Gastroesophageal sphincter (tissue), 4 donors: Measurements from ENCODE around the gene ADAM12. TPM values are rescaled to one million over a fixed set of nuclear protein-coding genes. Genes with fewer than 3 reads are reported as not detected.

Source experiments
- ATAC-seq: fragments of 150-250 bp; one replicate; pipeline ENCODE4 v1.9.1; 2016; ENCODE audit warnings: mild to moderate bottlenecking, moderate library complexity
- H3K27ac ChIP-seq, 4 donors: fragments of 200-600 bp; sonication (generic) in 3 of 4; 1 replicate in 3 of 4; 2 replicates in 1 of 4; pipeline ENCODE4 v1.5.1; 2016 to 2019
- H3K27me3 ChIP-seq: fragments of 200-600 bp; sonication (generic); one replicate; pipeline ENCODE4 v1.5.1; 2019
- H3K36me3 ChIP-seq, 2 donors: fragments of 200-600 bp; sonication (generic); one replicate each; pipeline ENCODE4 v1.5.1; 2019; ENCODE audit warnings: control low read depth in 1 of 2
- H3K4me1 ChIP-seq, 3 donors: fragments of 200-600 bp; sonication (generic); 1 replicate in 2 of 3; 2 replicates in 1 of 3; pipeline ENCODE4 v1.5.1; 2016 to 2019; ENCODE audit warnings: control low read depth in 2 of 3
- H3K4me3 ChIP-seq, 2 donors: fragments of 200-600 bp; sonication (generic); one replicate each; pipeline ENCODE4 v1.5.1; 2019; ENCODE audit warnings: mild to moderate bottlenecking in 1 of 2, moderate library complexity in 1 of 2
- H3K9me3 ChIP-seq, 3 donors: fragments of 200-600 bp; sonication (generic); one replicate each; pipeline ENCODE4 v1.5.1; 2017 to 2019; ENCODE audit warnings: control low read depth in 2 of 3
- EP300 ChIP-seq: sonication (generic); formaldehyde crosslinking; IDR thresholded peaks from one replicate; pipeline ENCODE4 v1.6.1; 2017; ENCODE audit warnings: antibody characterized with exemption, mild to moderate bottlenecking
- POLR2A ChIP-seq, 2 donors: fragments of 450-650 bp; IDR thresholded peaks; one replicate each; pipeline ENCODE4 v1.6.1; 2017; ENCODE audit warnings: antibody characterized with exemption in 2 of 2, mild to moderate bottlenecking in 2 of 2, moderate library complexity in 1 of 2
- POLR2AphosphoS5 ChIP-seq: sonication (generic); formaldehyde crosslinking; IDR thresholded peaks from one replicate; pipeline ENCODE4 v1.6.1; 2017; ENCODE audit warnings: antibody characterized with exemption
- WGBS, 2 donors: methylation state at CpG; one replicate each; pipeline ENCODE4 v1.1.5; 2018; ENCODE audit warnings: low coverage in 1 of 2; 5-methylcytosine and 5-hydroxymethylcytosine counted together
- total RNA-seq, 4 donors: library from RNA; depleted of rRNA; stranded (reverse); fragments of >200 nt; gene quantifications; one replicate each; pipeline ENCODE4 v1.1.0, GENCODE V29; 2016
- TF ChIP-seq, protein P1 (sequence below), 4 experiments: fragments of 200-600 bp in 2 of 4; fragments of 450-650 bp in 2 of 4; sonication (generic) in 1 of 4; IDR thresholded peaks; one replicate each; pipeline ENCODE4 v1.5.1; 2017 to 2019; ENCODE audit warnings: antibody characterized with exemption in 4 of 4, mild to moderate bottlenecking in 2 of 4, moderate library complexity in 2 of 4

ADAM12 gene
- total RNA-seq, 4 donors from 2014 or later, result 0.27 to 1.2 (median 0.89) TPM

DNA sequence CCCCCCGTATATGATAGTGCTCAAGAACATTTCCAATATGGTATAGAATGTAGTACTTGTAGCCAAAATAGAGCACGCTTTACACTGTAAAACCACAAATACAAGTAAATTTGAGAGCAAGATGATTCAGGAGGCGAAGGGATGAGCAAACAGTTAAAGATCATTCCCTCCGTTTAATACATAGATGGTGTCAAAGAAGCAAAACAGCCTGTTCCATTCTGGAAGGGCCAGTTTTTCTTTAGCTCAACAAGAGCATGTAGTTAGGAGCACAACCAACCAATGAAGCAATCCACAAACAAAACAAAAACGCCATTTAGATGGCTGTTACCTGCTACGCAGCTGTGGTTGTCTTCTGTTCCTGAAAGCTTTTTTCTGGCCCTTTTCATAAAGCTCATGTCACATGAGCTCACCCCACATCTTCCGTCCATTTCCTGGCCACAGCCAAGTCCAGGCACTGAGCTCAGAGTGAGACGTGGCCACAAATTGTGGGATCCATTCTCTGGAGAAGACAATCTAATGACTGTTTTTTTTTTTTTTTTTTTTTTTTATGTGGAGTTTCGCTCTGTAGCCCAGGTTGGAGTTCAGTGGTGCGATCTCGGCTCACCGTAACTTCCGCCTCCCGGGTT lies 306.3 kb downstream of the ADAM12 start:
- no peak overlapping the region for H3K4me3 ChIP-seq
- WGBS, 2 donors, result 69 to 83% methylated on average over 11 to 13 of the region's 14 CpGs
- no peaks in the 10 kb centered on the region for H3K4me1 ChIP-seq
- H3K36me3 ChIP-seq, result no peaks in the 10 kb centered on the region
- peaks cover 0 to 8% (median 0%) of the 10 kb centered on the region in 3 donors for H3K9me3 ChIP-seq
- H3K27me3 ChIP-seq, result peaks cover 13% of the 10 kb centered on the region
- no peak overlapping the region for H3K27ac ChIP-seq
- no peak for ATAC-seq
- TF ChIP-seq POLR2A (IDR thresholded peaks at IDR 0.05) (no peak), EP300 (no peak), POLR2AphosphoS5 (no peak)
- TF ChIP-seq, protein P1, sequence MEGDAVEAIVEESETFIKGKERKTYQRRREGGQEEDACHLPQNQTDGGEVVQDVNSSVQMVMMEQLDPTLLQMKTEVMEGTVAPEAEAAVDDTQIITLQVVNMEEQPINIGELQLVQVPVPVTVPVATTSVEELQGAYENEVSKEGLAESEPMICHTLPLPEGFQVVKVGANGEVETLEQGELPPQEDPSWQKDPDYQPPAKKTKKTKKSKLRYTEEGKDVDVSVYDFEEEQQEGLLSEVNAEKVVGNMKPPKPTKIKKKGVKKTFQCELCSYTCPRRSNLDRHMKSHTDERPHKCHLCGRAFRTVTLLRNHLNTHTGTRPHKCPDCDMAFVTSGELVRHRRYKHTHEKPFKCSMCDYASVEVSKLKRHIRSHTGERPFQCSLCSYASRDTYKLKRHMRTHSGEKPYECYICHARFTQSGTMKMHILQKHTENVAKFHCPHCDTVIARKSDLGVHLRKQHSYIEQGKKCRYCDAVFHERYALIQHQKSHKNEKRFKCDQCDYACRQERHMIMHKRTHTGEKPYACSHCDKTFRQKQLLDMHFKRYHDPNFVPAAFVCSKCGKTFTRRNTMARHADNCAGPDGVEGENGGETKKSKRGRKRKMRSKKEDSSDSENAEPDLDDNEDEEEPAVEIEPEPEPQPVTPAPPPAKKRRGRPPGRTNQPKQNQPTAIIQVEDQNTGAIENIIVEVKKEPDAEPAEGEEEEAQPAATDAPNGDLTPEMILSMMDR (IDR thresholded peaks at IDR 0.05), result no peak

DNA sequence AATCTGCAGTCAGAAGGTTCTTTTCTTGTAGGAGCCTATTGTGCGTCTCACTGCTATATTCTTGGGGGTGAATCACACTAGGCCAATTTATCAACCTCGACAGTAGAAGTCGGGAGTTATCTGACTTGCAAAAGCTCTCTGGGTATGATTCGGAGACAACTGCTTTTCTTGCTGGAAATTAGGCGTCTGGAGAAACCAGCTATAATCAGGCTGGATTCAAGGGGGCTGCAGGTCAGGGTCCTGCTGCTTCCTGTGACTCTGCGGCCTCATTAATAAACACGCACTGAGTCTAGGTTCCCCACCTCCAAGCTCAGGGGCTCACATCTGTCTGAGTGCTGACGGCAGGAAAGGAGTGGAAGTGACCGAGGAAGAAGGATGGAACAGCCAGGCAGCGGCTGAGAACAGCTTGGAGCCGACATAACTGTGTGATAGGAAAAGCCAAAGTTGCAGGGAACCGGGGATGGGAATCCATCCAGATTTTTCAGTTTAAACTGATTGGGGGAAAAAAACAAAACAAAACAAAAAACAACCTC lies 307.3 kb downstream of the ADAM12 start:
- no peaks in the 10 kb centered on the region for H3K4me1 ChIP-seq
- no peak for ATAC-seq
- no peak overlapping the region for H3K4me3 ChIP-seq
- no peaks in the 10 kb centered on the region for H3K36me3 ChIP-seq
- 14 to 30% methylated on average over 4 to 12 of the region's 12 CpGs for WGBS, 2 donors
- H3K27me3 ChIP-seq, result peaks cover 13% of the 10 kb centered on the region
- no peak overlapping the region for H3K27ac ChIP-seq
- TF ChIP-seq, protein P1 (IDR thresholded peaks at IDR 0.05), result no peak
- TF ChIP-seq POLR2AphosphoS5, result no peak
- no peak for TF ChIP-seq EP300
- TF ChIP-seq POLR2A (IDR thresholded peaks at IDR 0.05), result no peak
- peaks cover 0 to 13% (median 0%) of the 10 kb centered on the region in 3 donors for H3K9me3 ChIP-seq

DNA sequence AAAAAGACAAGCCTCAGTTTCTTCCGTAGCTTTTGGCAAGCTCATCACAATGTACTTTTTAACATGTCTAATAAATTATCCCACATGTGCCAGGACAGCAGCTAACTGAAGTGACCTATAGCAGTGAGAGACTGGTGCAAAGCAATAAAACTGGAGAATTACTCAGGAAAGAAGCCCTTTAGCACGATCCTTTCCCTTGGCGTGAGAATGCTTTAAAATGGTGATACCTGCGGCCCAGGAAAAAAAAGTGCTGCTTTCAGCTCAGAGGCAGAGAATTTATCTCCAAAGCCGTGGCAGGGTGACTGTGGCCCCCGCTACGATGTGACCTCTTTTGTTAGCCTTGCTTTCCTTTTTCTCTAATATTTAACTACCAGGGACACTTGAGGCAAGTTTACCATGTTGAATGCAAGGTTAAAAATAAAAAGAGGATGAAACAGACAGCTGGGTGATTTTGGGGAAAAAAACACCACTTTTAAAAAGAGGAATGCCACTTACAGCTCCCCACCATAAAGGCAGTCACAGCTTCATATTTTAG lies 307.9 kb downstream of the ADAM12 start:
- TF ChIP-seq POLR2A (IDR thresholded peaks at IDR 0.05) (no peak), EP300 (no peak)
- TF ChIP-seq, protein P1 (IDR thresholded peaks at IDR 0.05), result no peak
- no peaks in the 10 kb centered on the region for H3K36me3 ChIP-seq
- H3K4me1 ChIP-seq, result no peaks in the 10 kb centered on the region
- H3K27me3 ChIP-seq, result peaks cover 13% of the 10 kb centered on the region
- H3K27ac ChIP-seq, result no peak overlapping the region
- H3K9me3 ChIP-seq, result peaks cover 0 to 13% (median 0%) of the 10 kb centered on the region in 3 donors
- no peak for ATAC-seq
- 79 to 80% methylated on average over 6 to 7 of the region's 7 CpGs for WGBS, 2 donors
- H3K4me3 ChIP-seq, result no peak overlapping the region

DNA sequence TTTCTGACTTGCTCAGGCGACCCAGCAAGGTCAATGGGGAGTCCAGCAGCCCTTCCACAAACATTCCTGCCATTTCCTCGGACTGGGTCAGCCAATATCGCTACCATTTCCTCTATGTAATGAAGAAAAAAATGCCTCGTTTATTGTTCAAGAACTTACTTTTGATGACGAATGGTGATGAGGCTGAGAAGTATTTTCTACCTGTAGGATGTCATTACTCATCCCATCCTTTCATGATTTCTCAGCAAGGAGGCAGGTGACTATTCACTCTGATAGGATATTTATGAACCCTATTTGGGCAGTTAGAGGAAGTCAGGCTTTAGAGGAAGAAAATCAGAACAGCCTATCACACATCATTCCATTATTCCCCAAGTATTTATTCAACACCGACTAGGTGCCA lies 313.3 kb downstream of the ADAM12 start:
- TF ChIP-seq, protein P1 (IDR thresholded peaks at IDR 0.05), result no peak
- TF ChIP-seq POLR2AphosphoS5 (no peak), EP300 (no peak), POLR2A (IDR thresholded peaks at IDR 0.05) (no peak)
- Histone ChIP-seq H3K4me1 (no peaks in the 10 kb centered on the region), H3K27ac (no peak overlapping the region), H3K9me3 (peaks cover 0 to 13% (median 0%) of the 10 kb centered on the region in 3 donors), H3K4me3 (no peak overlapping the region), H3K27me3 (peaks cover 8% of the 10 kb centered on the region), H3K36me3 (no peaks in the 10 kb centered on the region)
- ATAC-seq, result no peak
- WGBS, 2 donors, result 78 to 89% methylated on average over 5 to 6 of the region's 6 CpGs

DNA sequence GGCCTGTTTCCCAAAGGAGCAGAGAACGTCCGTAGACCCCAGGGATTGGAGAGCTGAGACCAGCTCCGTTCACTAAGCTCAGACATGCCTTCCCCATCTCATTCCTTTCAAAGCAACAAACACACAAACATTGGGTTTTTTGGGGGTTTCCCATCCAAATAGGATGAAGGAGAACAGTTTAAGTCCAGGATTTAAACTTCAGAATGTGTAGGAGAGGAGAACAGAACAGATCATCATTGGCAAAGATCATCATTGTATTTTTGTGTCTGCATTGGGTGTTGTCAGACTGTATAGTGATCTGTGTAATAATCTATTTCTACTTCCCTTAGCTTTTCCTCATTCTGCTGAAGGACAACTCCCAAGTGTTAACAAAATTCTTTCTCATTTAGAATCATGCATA lies 314.0 kb downstream of the ADAM12 start:
- no peak for ATAC-seq
- TF ChIP-seq POLR2A (IDR thresholded peaks at IDR 0.05) (no peak), POLR2AphosphoS5 (no peak), EP300 (no peak)
- TF ChIP-seq, protein P1 (IDR thresholded peaks at IDR 0.05), result no peak
- Histone ChIP-seq H3K4me1 (no peaks in the 10 kb centered on the region), H3K9me3 (peaks cover 0 to 13% (median 0%) of the 10 kb centered on the region in 3 donors), H3K4me3 (no peak overlapping the region), H3K27ac (no peak overlapping the region), H3K36me3 (no peaks in the 10 kb centered on the region), H3K27me3 (peaks cover under 1% of the 10 kb centered on the region)
- WGBS, 2 donors, result 73 to 82% methylated on average over 3 of the region's 3 CpGs
